DND-41 (cell line): Measurements from ENCODE around the gene DDX31.

Source experiments
- EZH2 ChIP-seq: IDR thresholded peaks from 3 replicates; pipeline ENCODE4 v1.6.1; 2012; ENCODE audit warnings: borderline replicate concordance, low read depth, mild to moderate bottlenecking, moderate library complexity, low read length, inconsistent platforms; ENCODE audit not compliant: severe bottlenecking
- TF ChIP-seq, protein P1 (sequence below): IDR thresholded peaks from 2 replicates; pipeline ENCODE4 v1.5.1; 2012; ENCODE audit warnings: borderline replicate concordance, low read length, moderate library complexity, mild to moderate bottlenecking; ENCODE audit not compliant: poor library complexity, severe bottlenecking; ENCODE audit errors: extremely low read depth

DNA sequence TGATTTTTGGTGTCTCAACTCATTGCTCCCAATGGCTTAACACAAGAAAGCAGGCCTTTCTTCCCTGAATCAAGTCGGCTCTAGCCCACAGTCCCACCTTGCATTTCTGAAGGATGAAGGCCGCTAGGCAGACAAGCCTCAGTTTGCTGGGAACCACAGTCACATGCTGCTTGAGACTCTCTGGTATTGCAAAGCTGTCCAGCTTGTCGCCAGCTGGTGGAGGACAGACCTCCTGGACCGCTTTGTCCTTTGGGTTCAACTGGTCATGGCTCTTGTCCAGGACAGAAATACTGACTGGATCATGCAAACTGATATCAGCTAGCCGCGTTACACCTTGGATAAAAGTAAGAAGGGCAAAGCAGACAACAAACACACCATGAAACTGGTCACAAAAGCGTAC lies 23.1 kb downstream of the DDX31 start:
- TF ChIP-seq, protein P1, sequence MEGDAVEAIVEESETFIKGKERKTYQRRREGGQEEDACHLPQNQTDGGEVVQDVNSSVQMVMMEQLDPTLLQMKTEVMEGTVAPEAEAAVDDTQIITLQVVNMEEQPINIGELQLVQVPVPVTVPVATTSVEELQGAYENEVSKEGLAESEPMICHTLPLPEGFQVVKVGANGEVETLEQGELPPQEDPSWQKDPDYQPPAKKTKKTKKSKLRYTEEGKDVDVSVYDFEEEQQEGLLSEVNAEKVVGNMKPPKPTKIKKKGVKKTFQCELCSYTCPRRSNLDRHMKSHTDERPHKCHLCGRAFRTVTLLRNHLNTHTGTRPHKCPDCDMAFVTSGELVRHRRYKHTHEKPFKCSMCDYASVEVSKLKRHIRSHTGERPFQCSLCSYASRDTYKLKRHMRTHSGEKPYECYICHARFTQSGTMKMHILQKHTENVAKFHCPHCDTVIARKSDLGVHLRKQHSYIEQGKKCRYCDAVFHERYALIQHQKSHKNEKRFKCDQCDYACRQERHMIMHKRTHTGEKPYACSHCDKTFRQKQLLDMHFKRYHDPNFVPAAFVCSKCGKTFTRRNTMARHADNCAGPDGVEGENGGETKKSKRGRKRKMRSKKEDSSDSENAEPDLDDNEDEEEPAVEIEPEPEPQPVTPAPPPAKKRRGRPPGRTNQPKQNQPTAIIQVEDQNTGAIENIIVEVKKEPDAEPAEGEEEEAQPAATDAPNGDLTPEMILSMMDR: no peak
- no peak for TF ChIP-seq EZH2
